VCaP (cell line): ENCODE data around the gene RERE.

Source experiments
- H3K27ac ChIP-seq: fragments of 450-650 bp; 2 replicates; pipeline ENCODE4 v1.5.1; 2017
- TF ChIP-seq, protein P1 (sequence below): fragments of 450-650 bp; conservative IDR thresholded peaks from 2 replicates; pipeline ENCODE4 v1.5.1; 2017; ENCODE audit warnings: mild to moderate bottlenecking, moderate library complexity

RERE gene

DNA sequence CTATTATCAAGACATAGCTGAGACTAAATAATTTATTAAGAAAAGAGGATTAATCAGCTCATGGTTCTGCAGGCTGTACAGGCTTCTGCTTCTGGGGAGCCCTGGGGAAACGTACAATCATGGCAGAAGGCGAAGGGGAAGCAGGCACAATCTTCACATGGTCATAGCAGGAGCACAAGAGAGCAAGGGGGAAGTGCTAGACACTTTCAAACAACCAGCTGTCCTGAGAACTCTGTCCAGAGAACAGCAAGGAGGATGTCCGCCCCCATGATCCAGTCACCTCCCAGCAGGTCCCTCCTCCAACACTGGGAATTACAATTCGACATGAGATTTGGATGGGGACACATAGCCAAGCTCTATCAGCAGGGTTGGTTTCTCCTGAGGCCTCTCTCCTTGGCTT lies 509.8 kb downstream of the RERE start:
- TF ChIP-seq, protein P1, sequence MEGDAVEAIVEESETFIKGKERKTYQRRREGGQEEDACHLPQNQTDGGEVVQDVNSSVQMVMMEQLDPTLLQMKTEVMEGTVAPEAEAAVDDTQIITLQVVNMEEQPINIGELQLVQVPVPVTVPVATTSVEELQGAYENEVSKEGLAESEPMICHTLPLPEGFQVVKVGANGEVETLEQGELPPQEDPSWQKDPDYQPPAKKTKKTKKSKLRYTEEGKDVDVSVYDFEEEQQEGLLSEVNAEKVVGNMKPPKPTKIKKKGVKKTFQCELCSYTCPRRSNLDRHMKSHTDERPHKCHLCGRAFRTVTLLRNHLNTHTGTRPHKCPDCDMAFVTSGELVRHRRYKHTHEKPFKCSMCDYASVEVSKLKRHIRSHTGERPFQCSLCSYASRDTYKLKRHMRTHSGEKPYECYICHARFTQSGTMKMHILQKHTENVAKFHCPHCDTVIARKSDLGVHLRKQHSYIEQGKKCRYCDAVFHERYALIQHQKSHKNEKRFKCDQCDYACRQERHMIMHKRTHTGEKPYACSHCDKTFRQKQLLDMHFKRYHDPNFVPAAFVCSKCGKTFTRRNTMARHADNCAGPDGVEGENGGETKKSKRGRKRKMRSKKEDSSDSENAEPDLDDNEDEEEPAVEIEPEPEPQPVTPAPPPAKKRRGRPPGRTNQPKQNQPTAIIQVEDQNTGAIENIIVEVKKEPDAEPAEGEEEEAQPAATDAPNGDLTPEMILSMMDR = no peak
- H3K27ac ChIP-seq = no peak overlapping the region

GRCh38 chr1:8303876-8304275 lies 513.6 kb downstream of the RERE start:
- no peak overlapping the region for H3K27ac ChIP-seq
- TF ChIP-seq, protein P1 = no peak

- H3K27ac ChIP-seq = no peak overlapping the region
These were observed 514.3 kb downstream of the RERE start for GRCh38 chr1:8303141-8303540.

More at GRCh38 chr1:8303141-8303540, 514.3 kb downstream of the RERE start:
- TF ChIP-seq, protein P1 = no peak
